ENCODE measurements around the gene ST13. TPM values are rescaled to one million over a fixed set of nuclear protein-coding genes. Genes with fewer than 3 reads are reported as not detected.

Gene ST13
- total and polyA plus RNA-seq, 7 donors: 166 to 456 (median 294) TPM

- intact Hi-C loops (cut with DNase I): no loop called here
- DNase-seq (no peak), ATAC-seq (no peak)
- no peaks in the 10 kb centered on the region for H3K9me3 ChIP-seq
- TF ChIP-seq CTCF (IDR thresholded peaks at IDR 0.05): no peak
- H3K4me3 ChIP-seq: no peak overlapping the region
- no peak overlapping the region for H3K27ac ChIP-seq
- no peaks in the 10 kb centered on the region for H3K27me3 ChIP-seq (ENCODE audit: insufficient read depth in 3 of 3, low read length in 2 of 3)
- peaks cover 18% of the 10 kb centered on the region for H3K4me1 ChIP-seq
- no peaks in the 10 kb centered on the region for H3K36me3 ChIP-seq (ENCODE audit: insufficient read depth in 1 of 2, low read depth in 1 of 2)
Measured at GRCh38 chr22:40813912-40814315, 42.5 kb downstream of the ST13 start.

- WGBS, 3 donors: 70 to 78% (median 71%) methylated on average over 6 of the region's 6 CpGs
- Histone ChIP-seq H3K4me3 (no peak overlapping the region), H3K27me3 (ENCODE audit: insufficient read depth in 3 of 3, low read length in 2 of 3) (no peaks in the 10 kb centered on the region), H3K4me1 (no peaks in the 10 kb centered on the region), H3K9me3 (no peaks in the 10 kb centered on the region), H3K36me3 (ENCODE audit: insufficient read depth in 1 of 2, low read depth in 1 of 2) (no peaks in the 10 kb centered on the region), H3K27ac (no peak overlapping the region)
- DNase-seq (no peak), ATAC-seq (no peak)
- no peak for TF ChIP-seq CTCF (IDR thresholded peaks at IDR 0.05)
- intact Hi-C loops (cut with DNase I): no loop called here
Measured at GRCh38 chr22:40808018-40808841, 48.2 kb downstream of the ST13 start.

- WGBS, 3 donors: 81 to 84% (median 82%) methylated on average over 3 of the region's 3 CpGs
- Histone ChIP-seq H3K36me3 (ENCODE audit: insufficient read depth in 1 of 2, low read depth in 1 of 2) (no peaks in the 10 kb centered on the region), H3K27me3 (ENCODE audit: insufficient read depth in 3 of 3, low read length in 2 of 3) (no peaks in the 10 kb centered on the region), H3K4me1 (no peaks in the 10 kb centered on the region), H3K9me3 (no peaks in the 10 kb centered on the region), H3K4me3 (no peak overlapping the region), H3K27ac (no peak overlapping the region)
- DNase-seq (no peak), ATAC-seq (no peak)
- intact Hi-C loops (cut with DNase I): no loop called here
- no peak for TF ChIP-seq CTCF (IDR thresholded peaks at IDR 0.05)
Measured at GRCh38 chr22:40806711-40807110, 49.7 kb downstream of the ST13 start.

- Histone ChIP-seq H3K4me1 (no peaks in the 10 kb centered on the region), H3K27me3 (ENCODE audit: insufficient read depth in 3 of 3, low read length in 2 of 3) (no peaks in the 10 kb centered on the region), H3K4me3 (no peak overlapping the region), H3K36me3 (ENCODE audit: insufficient read depth in 1 of 2, low read depth in 1 of 2) (no peaks in the 10 kb centered on the region), H3K27ac (no peak overlapping the region), H3K9me3 (no peaks in the 10 kb centered on the region)
- TF ChIP-seq CTCF (IDR thresholded peaks at IDR 0.05): no peak
- DNase-seq (no peak), ATAC-seq (no peak)
- 95 to 99% (median 97%) methylated on average over 3 of the region's 3 CpGs for WGBS, 3 donors
- intact Hi-C loops (cut with DNase I): no loop called here
Measured at GRCh38 chr22:40805699-40806203, 50.7 kb downstream of the ST13 start.

Data from psoas muscle (tissue), 8 donors.